Stimulated activated CD4-positive, alpha-beta T cell treated with anti-CD3 and anti-CD28 coated beads, Interleukin-4, amount 100 ng/mL, for 24 hours (primary cell): ENCODE data around the gene FFAR2.
"Not testable (repeated sequence)": the region's sequence is repeated elsewhere in the genome, so short reads cannot be mapped to it uniquely, and the experiment has no call there.

Experiments
- DNase-seq: peaks from one replicate; pipeline ENCODE4 v3.0.0-alpha.2; 2020

Gene FFAR2

DNA sequence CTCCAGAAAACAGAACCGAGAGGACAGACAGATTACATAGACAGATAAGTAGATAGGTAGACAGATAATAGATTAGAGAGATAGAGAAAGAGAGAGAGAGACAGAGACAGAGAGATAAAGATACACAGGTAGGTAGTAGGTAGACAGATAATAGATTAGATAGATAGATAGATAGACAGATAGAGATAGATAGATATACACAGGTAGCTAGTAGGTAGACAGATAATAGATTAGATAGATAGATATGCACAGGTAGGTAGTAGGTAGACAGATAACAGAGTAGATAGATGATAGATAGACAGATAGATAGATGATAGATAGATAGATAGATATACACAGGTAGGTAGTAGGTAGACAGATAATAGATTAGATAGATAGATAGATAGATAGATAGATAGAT, 10.1 kb downstream of the FFAR2 start:
- no peak for DNase-seq

DNA sequence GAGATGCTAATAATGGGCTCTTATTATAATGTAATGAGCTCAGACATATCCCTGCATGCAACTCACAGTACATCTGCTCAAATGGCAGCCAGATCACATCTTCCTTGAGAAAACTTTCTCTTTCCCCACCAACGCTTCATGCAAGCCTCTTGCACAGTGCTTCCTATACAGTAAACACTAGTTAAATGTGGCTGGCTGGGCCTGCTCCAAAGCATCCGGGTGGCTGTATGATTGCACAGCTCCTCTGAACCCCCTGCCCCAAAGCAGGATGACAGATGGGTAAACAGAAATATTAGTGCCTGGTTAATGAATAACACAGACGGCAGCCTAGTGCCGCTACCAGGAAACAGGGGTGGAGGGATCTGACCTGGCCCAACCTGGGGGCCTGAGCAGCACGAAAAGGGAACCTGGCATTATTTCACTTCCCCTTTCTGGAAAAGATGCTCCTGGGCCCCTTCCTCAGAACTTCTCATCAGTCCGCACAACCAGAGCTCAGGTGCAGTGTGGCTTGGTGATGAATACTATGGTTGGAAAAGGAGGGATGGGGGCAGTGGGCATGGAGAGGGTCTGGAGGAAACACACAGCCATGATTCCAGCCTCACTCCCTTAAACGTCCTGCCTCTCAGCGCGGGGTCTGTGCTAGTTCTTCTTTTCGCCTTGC, 10.8 kb downstream of the FFAR2 start:
- no peak for DNase-seq

DNA sequence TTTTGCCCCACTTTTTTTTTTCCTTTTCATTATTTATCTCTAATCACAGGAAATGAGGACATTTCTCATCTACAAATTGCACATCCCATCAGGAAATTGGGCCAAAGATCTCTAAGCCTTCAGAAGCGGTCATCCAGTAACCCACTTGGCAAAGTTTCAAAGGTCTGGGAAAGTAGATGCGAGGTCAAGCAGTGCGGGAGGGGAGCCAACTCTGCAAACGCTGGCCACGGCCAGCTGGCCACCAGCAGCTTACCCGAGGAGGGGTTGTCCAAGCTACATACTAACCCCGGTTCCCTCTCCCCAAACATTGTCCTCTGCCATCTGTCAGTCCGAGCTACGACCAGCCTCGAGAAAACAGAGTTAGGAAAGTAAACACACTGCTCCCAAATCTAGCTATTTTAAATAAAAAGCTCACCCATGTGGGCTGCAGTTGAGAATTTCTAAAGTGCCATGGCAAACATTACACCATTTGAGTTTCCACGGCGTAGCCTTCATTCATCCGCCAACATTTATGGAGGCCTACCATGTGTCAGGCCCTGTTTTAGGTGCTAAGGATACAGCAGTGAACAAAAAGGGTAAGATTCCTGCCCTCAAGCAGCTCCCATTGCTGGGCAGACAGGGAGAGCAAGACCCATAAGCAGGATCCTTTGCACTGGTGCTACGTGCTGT, 11.5 kb downstream of the FFAR2 start:
- DNase-seq: no peak

DNA sequence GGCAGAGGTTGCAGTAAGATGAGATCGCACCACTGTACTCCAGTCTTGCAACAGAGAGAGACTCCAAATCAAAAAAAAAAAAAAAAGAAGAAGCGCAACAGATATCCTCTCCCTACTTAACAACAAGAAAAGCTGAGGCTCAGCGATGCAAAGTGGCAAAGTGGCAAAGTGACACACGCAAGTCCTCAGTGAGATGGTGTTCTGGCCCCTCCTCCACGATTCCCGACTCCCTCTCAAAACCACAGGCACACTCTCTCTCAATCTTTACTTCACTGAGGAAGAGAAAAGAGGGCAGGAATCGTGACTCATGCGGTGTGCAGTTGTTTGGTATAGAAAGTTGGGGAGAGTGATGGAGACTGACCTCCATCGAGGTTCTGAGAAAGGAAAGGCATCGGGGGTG, 12.6 kb downstream of the FFAR2 start:
- DNase-seq: no peak

- no peak for DNase-seq
These were observed 13.0 kb downstream of the FFAR2 start for GRCh38 chr19:35461060-35461459.

GRCh38 chr19:35461788-35462187, 13.7 kb downstream of the FFAR2 start:
- DNase-seq: not testable (repeated sequence)

- DNase-seq: peak; percentile 33
These were observed 14.5 kb downstream of the FFAR2 start for GRCh38 chr19:35462476-35462953.

GRCh38 chr19:35462956-35463355, 14.9 kb downstream of the FFAR2 start:
- DNase-seq: not testable (repeated sequence)

- DNase-seq: no peak
These were observed 18.2 kb downstream of the FFAR2 start for GRCh38 chr19:35466259-35466658.

- DNase-seq: peak; percentile 61
These were observed 20.6 kb downstream of the FFAR2 start for GRCh38 chr19:35468637-35469036.

GRCh38 chr19:35470128-35470527, 22.1 kb downstream of the FFAR2 start:
- no peak for DNase-seq

GRCh38 chr19:35471075-35471474, 23.0 kb downstream of the FFAR2 start:
- DNase-seq: not testable (repeated sequence)

- no peak for DNase-seq
These were observed 23.9 kb downstream of the FFAR2 start for GRCh38 chr19:35471946-35472345.

GRCh38 chr19:35474104-35474503, 26.0 kb downstream of the FFAR2 start:
- DNase-seq: no peak

DNA sequence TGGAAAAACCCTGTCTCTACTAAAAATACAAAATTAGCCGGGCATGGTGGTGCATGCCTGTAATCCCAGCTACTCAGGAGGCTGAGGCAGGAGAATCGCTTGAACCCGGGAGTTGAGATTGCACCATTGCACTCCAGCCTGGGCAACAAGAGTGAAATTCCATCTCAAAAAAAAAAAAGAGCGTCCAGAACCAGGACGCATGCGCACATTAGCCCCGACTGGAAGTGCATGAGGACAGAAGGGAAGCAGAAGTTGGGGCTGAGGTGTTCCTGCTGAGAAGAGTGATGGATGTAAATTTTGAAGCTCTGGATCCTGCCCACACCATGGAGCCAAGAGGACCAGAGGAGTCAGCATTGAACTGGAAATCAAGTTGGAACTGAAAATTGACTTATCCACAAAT, 26.5 kb downstream of the FFAR2 start:
- not testable (repeated sequence) for DNase-seq

GRCh38 chr19:35476149-35476548, 28.1 kb downstream of the FFAR2 start:
- DNase-seq: no peak

GRCh38 chr19:35478794-35479677, 31.0 kb downstream of the FFAR2 start:
- no peak for DNase-seq

DNA sequence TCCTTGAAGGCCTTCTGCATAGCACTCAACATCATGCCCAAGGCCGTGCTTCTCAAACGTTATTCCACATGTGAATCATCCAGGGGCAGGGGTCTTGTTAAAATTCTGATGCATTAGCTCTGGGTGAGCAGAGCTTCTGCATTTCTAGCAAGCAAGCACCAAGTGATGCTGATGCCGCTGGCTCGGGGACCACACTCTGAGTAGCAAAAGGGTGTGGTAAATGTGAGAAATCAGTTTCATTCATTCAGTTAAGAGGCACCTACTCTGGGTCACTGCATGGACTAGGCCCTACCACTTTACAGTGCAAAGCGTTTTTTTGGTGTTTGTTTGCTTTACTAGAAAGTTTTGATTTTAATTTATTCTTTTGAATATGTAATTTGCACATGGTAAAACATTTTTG, 35.0 kb downstream of the FFAR2 start:
- DNase-seq: no peak

GRCh38 chr19:35484252-35485036, 36.4 kb downstream of the FFAR2 start:
- DNase-seq: no peak

DNA sequence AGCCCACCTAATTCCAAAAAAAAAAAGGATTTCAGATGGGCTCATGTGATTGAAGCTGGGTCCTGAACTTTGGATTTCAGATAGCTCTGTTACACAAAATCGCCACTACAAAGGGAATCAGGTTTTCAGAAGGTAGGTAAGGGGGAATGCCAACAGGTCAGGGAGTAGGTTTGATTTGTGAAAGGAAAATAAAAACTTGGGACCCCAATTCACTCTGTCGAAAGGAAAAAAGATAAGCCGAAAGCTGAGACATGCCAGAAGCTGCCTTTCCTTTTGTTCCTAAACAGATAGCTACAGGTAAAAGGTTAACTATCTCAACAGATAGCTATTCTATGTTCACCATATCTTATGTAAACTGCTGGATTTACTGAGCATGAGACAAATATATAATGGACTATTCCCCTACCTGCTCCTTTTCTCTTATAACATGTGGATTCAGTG, 38.2 kb downstream of the FFAR2 start:
- no peak for DNase-seq

DNA sequence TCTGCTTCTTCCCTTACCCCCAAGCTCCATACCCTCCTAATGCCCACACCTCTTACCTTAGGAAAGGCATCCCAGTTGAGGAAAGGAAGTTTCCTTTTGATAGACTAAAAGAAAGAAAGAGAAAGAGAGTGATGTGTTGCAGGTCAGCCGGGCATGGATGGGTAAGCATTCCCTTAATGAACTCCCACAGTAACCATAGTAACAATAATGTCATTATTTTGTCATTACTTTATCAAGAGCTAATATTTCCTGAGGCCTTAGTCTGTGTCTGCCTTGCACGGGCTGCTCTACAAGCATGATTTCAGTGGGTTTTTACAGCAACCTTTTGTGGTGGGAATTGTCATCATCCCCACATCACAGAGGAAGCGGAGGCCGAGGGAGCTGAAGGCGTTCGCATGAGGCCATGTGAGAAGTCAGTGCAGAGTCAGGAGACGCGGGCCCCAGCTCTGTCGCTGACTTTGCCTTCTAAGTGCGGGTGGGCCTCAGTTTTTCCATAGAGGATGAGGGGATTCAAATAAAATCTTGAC, 39.7 kb downstream of the FFAR2 start:
- no peak for DNase-seq

GRCh38 chr19:35488677-35489076, 40.6 kb downstream of the FFAR2 start:
- no peak for DNase-seq
